HG03571 (cell line): ENCODE data around the gene AK1.
"Not testable (repeated sequence)": the region's sequence is repeated elsewhere in the genome, so short reads cannot be mapped to it uniquely, and the experiment has no call there.

ENCODE experiments used
- ATAC-seq: cut with Tn5 transposase; IDR thresholded peaks from one replicate; pipeline ENCODE4 v1.9.1; 2021; ENCODE audit not compliant: unreplicated experiment

Gene AK1

GRCh38 chr9:127884976-127885490 is 7.6 kb upstream of the AK1 start:
- ATAC-seq, result no peak

- no peak for ATAC-seq
Observed at GRCh38 chr9:127884427-127884911, 7.0 kb upstream of the AK1 start.

- ATAC-seq, result no peak
Observed at GRCh38 chr9:127883959-127884358, 6.5 kb upstream of the AK1 start.

- not testable (repeated sequence) for ATAC-seq
Observed at GRCh38 chr9:127881715-127882114, 4.2 kb upstream of the AK1 start.

GRCh38 chr9:127880143-127880542 is 2.7 kb upstream of the AK1 start:
- ATAC-seq, result no peak

- no peak for ATAC-seq
Observed at GRCh38 chr9:127878652-127879390, 1.3 kb upstream of the AK1 start.

GRCh38 chr9:127878001-127878651 is 651 bp upstream of the AK1 start:
- ATAC-seq, result no peak

GRCh38 chr9:127876764-127877562 is 512 bp downstream of the AK1 start:
- ATAC-seq, result no peak

- no peak for ATAC-seq
Observed at GRCh38 chr9:127876026-127876763, 1.3 kb downstream of the AK1 start.

- ATAC-seq, result no peak
Observed at GRCh38 chr9:127875306-127875966, 2.0 kb downstream of the AK1 start.

GRCh38 chr9:127874301-127875221 is 2.9 kb downstream of the AK1 start:
- ATAC-seq, result no peak

- ATAC-seq, result no peak
Observed at GRCh38 chr9:127873886-127874285, 3.6 kb downstream of the AK1 start.

GRCh38 chr9:127873223-127873691 is 4.2 kb downstream of the AK1 start:
- no peak for ATAC-seq

GRCh38 chr9:127872369-127873222 is 4.9 kb downstream of the AK1 start:
- no peak for ATAC-seq

GRCh38 chr9:127871531-127871930 is 5.9 kb downstream of the AK1 start:
- no peak for ATAC-seq

- no peak for ATAC-seq
Observed at GRCh38 chr9:127870887-127871286, 6.6 kb downstream of the AK1 start.

GRCh38 chr9:127870153-127870491 is 7.4 kb downstream of the AK1 start:
- ATAC-seq, result not testable (repeated sequence)
